Measurements from ENCODE around the gene PLRG1. TPM values are rescaled to one million over a fixed set of nuclear protein-coding genes. Genes with fewer than 3 reads are reported as not detected.

PLRG1 gene
- total RNA-seq, 1 donor from 2014 or later: 75.5 TPM

- TF ChIP-seq CTCF (IDR thresholded peaks at IDR 0.05; ENCODE audit: insufficient read depth, low read length, poor library complexity, severe bottlenecking): no peak
- Histone ChIP-seq H3K36me3 (ENCODE audit: control insufficient read depth, insufficient read depth, low read length) (no peaks in the 10 kb centered on the region), H3K4me3 (ENCODE audit: low read depth, low read length) (no peak overlapping the region), H3K27me3 (ENCODE audit: control insufficient read depth, insufficient read depth, low read length) (no peaks in the 10 kb centered on the region)
- DNase-seq (ENCODE audit: low read depth): no peak
Measured at GRCh38 chr4:154566639-154567204, 16.5 kb upstream of the PLRG1 start.

GRCh38 chr4:154565704-154566103, 15.5 kb upstream of the PLRG1 start:
- no peak for DNase-seq (ENCODE audit: low read depth)
- H3K4me3 ChIP-seq (ENCODE audit: low read depth, low read length): no peak overlapping the region
- no peaks in the 10 kb centered on the region for H3K27me3 ChIP-seq (ENCODE audit: control insufficient read depth, insufficient read depth, low read length)
- TF ChIP-seq CTCF (IDR thresholded peaks at IDR 0.05; ENCODE audit: insufficient read depth, low read length, poor library complexity, severe bottlenecking): no peak
- H3K36me3 ChIP-seq (ENCODE audit: control insufficient read depth, insufficient read depth, low read length): no peaks in the 10 kb centered on the region

- no peak for TF ChIP-seq CTCF (IDR thresholded peaks at IDR 0.05; ENCODE audit: insufficient read depth, low read length, poor library complexity, severe bottlenecking)
- no peak for DNase-seq (ENCODE audit: low read depth)
- Histone ChIP-seq H3K4me3 (ENCODE audit: low read depth, low read length) (no peak overlapping the region), H3K36me3 (ENCODE audit: control insufficient read depth, insufficient read depth, low read length) (no peaks in the 10 kb centered on the region), H3K27me3 (ENCODE audit: control insufficient read depth, insufficient read depth, low read length) (no peaks in the 10 kb centered on the region)
Measured at GRCh38 chr4:154564311-154564710, 14.1 kb upstream of the PLRG1 start.

- H3K36me3 ChIP-seq (ENCODE audit: control insufficient read depth, insufficient read depth, low read length): no peaks in the 10 kb centered on the region
- no peak for TF ChIP-seq CTCF (IDR thresholded peaks at IDR 0.05; ENCODE audit: insufficient read depth, low read length, poor library complexity, severe bottlenecking)
- H3K27me3 ChIP-seq (ENCODE audit: control insufficient read depth, insufficient read depth, low read length): no peaks in the 10 kb centered on the region
- DNase-seq (ENCODE audit: low read depth): no peak
- no peak within 1 kb of the TSS for H3K4me3 ChIP-seq (ENCODE audit: low read depth, low read length)
Measured at GRCh38 chr4:154562697-154563254, 12.6 kb upstream of the PLRG1 start, which contains the start of gene FGB. FGB (plus strand) TSS chr4:154563011; CDS start chr4:154563019, 8 bp downstream.

- no peak for TF ChIP-seq CTCF (IDR thresholded peaks at IDR 0.05; ENCODE audit: insufficient read depth, low read length, poor library complexity, severe bottlenecking)
- DNase-seq (ENCODE audit: low read depth): no peak
- no peaks in the 10 kb centered on the region for H3K36me3 ChIP-seq (ENCODE audit: control insufficient read depth, insufficient read depth, low read length)
- no peak overlapping the region for H3K4me3 ChIP-seq (ENCODE audit: low read depth, low read length)
- H3K27me3 ChIP-seq (ENCODE audit: control insufficient read depth, insufficient read depth, low read length): no peaks in the 10 kb centered on the region
Measured at GRCh38 chr4:154560824-154561231, 10.6 kb upstream of the PLRG1 start.

GRCh38 chr4:154560419-154560801, 10.2 kb upstream of the PLRG1 start:
- DNase-seq (ENCODE audit: low read depth): no peak
- Histone ChIP-seq H3K27me3 (ENCODE audit: control insufficient read depth, insufficient read depth, low read length) (no peaks in the 10 kb centered on the region), H3K4me3 (ENCODE audit: low read depth, low read length) (no peak overlapping the region), H3K36me3 (ENCODE audit: control insufficient read depth, insufficient read depth, low read length) (no peaks in the 10 kb centered on the region)
- no peak for TF ChIP-seq CTCF (IDR thresholded peaks at IDR 0.05; ENCODE audit: insufficient read depth, low read length, poor library complexity, severe bottlenecking)
